MCF 10A (cell line): ENCODE measurements around the gene LIN28A. TPM values are rescaled to one million over a fixed set of nuclear protein-coding genes. Genes with fewer than 3 reads are reported as not detected.
"Not testable (repeated sequence)": the region's sequence is repeated elsewhere in the genome, so short reads cannot be mapped to it uniquely, and the experiment has no call there.

Experiments used
- BruUV-seq: library from RNA; stranded (reverse); fragments of 400-500 nt; replicated peaks from 2 replicates; lab custom pipeline; 2021; lab: Mats Ljungman, UMichigan
- CTCF ChIA-PET: fragments of 300-600 bp; sonication (Branson Sonifier 250); formaldehyde crosslinking; extraction: SDS; loops from one replicate; lab custom pipeline; 2021; ENCODE audit warnings: antibody characterized with exemption, inconsistent platforms; lab: Yijun Ruan, JAX
- POLR2A ChIA-PET: fragments of 300-600, 350-650 bp; sonication (Branson Sonifier 250); formaldehyde crosslinking; extraction: SDS; loops from one replicate; lab custom pipeline; 2020; ENCODE audit warnings: antibody characterized with exemption, inconsistent platforms; lab: Yijun Ruan, JAX
- DNase-seq: peaks from one replicate; pipeline ENCODE4 v3.0.0-alpha.2; 2018; ENCODE audit not compliant: unreplicated experiment
- H3K27ac Mint-ChIP-seq: one replicate; pipeline ENCODE4 v1.8.0; 2022; ENCODE audit warnings: mild to moderate bottlenecking, low read depth, mixed read lengths; ENCODE audit not compliant: unreplicated experiment
- H3K27me3 Mint-ChIP-seq: one replicate; pipeline ENCODE4 v1.8.0; 2022; ENCODE audit warnings: mixed read lengths; ENCODE audit not compliant: insufficient read depth, unreplicated experiment
- H3K36me3 Mint-ChIP-seq: one replicate; pipeline ENCODE4 v1.8.0; 2022; ENCODE audit warnings: mild to moderate bottlenecking, moderate library complexity, mixed read lengths; ENCODE audit not compliant: insufficient read depth, unreplicated experiment
- H3K4me1 Mint-ChIP-seq: one replicate; pipeline ENCODE4 v1.8.0; 2022; ENCODE audit warnings: mixed read lengths; ENCODE audit not compliant: insufficient read depth, unreplicated experiment
- H3K4me3 Mint-ChIP-seq: one replicate; pipeline ENCODE4 v1.8.0; 2022; ENCODE audit warnings: mild to moderate bottlenecking, moderate library complexity, mixed read lengths; ENCODE audit not compliant: unreplicated experiment
- H3K9me3 Mint-ChIP-seq: one replicate; pipeline ENCODE4 v1.8.0; 2022; ENCODE audit warnings: mixed read lengths; ENCODE audit not compliant: unreplicated experiment
- intact Hi-C: fragments of 100-400 bp; cut with micrococcal nuclease; formaldehyde crosslinking; loops from 2 replicates; pipeline ENCODE4 v1.14.1; 2022
- total RNA-seq: library from RNA; stranded (reverse); gene quantifications from 2 replicates; pipeline ENCODE4 v1.2.3, GENCODE V29; 2022
- TF ChIP-seq, protein P1 (sequence below): fragments of 200-600 bp; IDR thresholded peaks from one replicate; pipeline ENCODE4 v1.8.0; 2022; ENCODE audit warnings: antibody characterized with exemption, mild to moderate bottlenecking; ENCODE audit not compliant: unreplicated experiment

The LIN28A gene
- total RNA-seq, 1 experiment from 2014 or later, result not detected

DNA sequence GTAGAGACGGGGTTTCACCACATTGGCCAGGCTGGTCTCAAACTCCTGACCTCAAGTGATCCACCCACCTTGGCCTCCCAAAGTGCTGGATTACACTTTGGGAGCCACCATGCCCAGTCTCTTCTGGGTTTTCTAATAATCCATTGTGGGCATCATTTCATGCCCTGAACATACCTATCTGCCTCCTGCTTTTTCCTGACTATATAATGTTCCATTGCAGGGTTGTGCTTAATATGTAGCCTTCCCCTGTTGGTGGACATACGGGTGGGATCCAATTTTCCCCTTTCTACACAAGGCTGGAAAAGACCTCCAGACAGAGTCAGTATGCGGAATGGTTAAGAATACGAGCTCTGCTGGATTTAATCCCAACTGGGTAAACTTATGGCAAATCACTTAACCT is 34.6 kb upstream of the LIN28A start:
- no peak overlapping the region for H3K27ac Mint-ChIP-seq
- no TSS peak for BruUV-seq
- no peak for DNase-seq
- peaks cover 25% of the 10 kb centered on the region for H3K4me1 Mint-ChIP-seq
- H3K27me3 Mint-ChIP-seq, result no peaks in the 10 kb centered on the region
- TF ChIP-seq, protein P1, sequence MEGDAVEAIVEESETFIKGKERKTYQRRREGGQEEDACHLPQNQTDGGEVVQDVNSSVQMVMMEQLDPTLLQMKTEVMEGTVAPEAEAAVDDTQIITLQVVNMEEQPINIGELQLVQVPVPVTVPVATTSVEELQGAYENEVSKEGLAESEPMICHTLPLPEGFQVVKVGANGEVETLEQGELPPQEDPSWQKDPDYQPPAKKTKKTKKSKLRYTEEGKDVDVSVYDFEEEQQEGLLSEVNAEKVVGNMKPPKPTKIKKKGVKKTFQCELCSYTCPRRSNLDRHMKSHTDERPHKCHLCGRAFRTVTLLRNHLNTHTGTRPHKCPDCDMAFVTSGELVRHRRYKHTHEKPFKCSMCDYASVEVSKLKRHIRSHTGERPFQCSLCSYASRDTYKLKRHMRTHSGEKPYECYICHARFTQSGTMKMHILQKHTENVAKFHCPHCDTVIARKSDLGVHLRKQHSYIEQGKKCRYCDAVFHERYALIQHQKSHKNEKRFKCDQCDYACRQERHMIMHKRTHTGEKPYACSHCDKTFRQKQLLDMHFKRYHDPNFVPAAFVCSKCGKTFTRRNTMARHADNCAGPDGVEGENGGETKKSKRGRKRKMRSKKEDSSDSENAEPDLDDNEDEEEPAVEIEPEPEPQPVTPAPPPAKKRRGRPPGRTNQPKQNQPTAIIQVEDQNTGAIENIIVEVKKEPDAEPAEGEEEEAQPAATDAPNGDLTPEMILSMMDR, result no peak
- ChIA-PET POLR2A (no interaction called here), CTCF (interaction anchor here (0.6 to 4.7 kb wide), 4 partner anchors 12 to 170 kb away, joined by 3 to 27 read pairs (median 10); partner anchors contain the start of gene DHDDS)
- intact Hi-C loops, result no loop called here
- H3K4me3 Mint-ChIP-seq, result no peak overlapping the region
- H3K9me3 Mint-ChIP-seq, result no peaks in the 10 kb centered on the region
- H3K36me3 Mint-ChIP-seq, result peaks cover 6% of the 10 kb centered on the region

DNA sequence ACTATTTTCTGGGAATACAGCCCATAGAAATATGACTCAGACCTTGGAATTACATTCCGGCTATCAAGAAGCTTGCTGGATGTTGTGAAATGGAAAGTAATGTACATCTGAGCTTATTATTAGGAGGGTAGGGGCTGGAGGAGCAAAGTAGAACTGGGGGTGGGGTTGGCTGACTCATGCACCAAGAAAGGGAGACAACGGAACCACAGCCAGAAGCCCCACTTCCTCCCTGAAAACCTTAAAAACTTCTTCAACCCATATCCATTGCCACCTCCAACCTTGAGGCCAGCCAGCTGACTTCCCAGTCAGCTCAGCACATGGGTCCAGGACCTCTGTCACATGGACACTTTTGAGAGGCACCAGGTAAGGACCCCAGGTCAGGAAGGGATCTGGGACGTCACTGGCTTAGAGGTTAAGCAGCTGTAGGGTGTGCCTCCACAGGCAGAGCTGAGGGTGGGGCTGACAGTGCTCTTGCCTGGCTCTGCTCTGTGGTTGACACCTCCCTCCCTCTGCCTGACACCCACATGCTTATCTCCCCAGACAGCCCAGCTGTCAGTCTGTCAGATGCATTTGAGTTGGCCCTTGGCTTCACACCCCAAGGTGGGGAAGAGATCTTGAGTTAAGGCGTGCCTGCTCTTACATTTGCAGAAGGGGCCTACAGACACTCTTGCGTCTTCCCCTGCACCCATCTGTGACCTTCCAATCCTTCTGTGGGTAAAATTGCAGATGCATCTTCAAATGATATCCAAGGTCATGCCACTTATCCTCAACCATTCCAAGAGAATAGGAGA is 32.3 kb upstream of the LIN28A start:
- peak overlapping the region; percentile 32 for H3K4me3 Mint-ChIP-seq
- H3K27me3 Mint-ChIP-seq, result no peaks in the 10 kb centered on the region
- H3K27ac Mint-ChIP-seq, result peak overlapping the region; percentile 33
- ChIA-PET POLR2A (interaction anchor here (0.5 to 2.3 kb wide), 24 partner anchors 8 to 1692 kb away, joined by 3 to 24 read pairs (median 4); partner anchors contain the start of genes DHDDS, HMGN2, PDIK1L and SH3BGRL3), CTCF (interaction anchor here (0.6 to 4.7 kb wide), 13 partner anchors 11 to 1975 kb away, joined by 3 to 27 read pairs (median 5); no protein-coding TSS in a partner anchor)
- DNase-seq, result peak; percentile 96
- no TSS peak for BruUV-seq
- H3K4me1 Mint-ChIP-seq, result peaks cover 15% of the 10 kb centered on the region
- intact Hi-C loops, result loop anchor here (1.0 kb wide), 2 partner anchors 9 to 42 kb away; no protein-coding TSS in a partner anchor
- TF ChIP-seq, protein P1, result no peak
- H3K9me3 Mint-ChIP-seq, result no peaks in the 10 kb centered on the region
- H3K36me3 Mint-ChIP-seq, result peaks cover 6% of the 10 kb centered on the region

DNA sequence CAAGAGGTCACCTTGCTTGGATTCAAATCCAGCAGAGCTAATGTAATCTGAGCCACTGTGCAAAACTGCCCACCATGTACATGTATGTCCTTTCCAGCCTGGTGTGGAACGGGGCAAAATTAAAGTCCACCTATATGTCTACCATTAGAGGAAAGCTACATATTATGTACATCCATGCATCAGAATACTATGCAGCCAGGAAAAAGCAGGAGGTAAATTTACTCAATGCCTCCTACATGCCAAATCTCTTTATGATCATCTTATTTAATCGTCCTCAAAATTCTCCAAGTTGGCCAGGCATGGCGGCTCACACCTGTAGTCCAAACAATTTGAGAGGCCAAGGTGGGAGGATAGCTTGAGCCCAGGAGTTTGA is 31.8 kb upstream of the LIN28A start:
- TF ChIP-seq, protein P1, result no peak
- Mint-ChIP-seq H3K4me3 (peak overlapping the region; percentile 32), H3K4me1 (peaks cover 15% of the 10 kb centered on the region), H3K27ac (no peak overlapping the region), H3K9me3 (no peaks in the 10 kb centered on the region), H3K36me3 (peaks cover 6% of the 10 kb centered on the region), H3K27me3 (no peaks in the 10 kb centered on the region)
- intact Hi-C loops, result loop anchor here (1.0 kb wide), 2 partner anchors 8 to 43 kb away; no protein-coding TSS in a partner anchor
- BruUV-seq, result no TSS peak
- DNase-seq, result no peak
- CTCF ChIA-PET, result interaction anchor here (0.6 to 4.7 kb wide), 11 partner anchors 12 to 1975 kb away, joined by 3 to 27 read pairs (median 4); no protein-coding TSS in a partner anchor
- POLR2A ChIA-PET, result interaction anchor here (0.6 to 2.3 kb wide), 7 partner anchors 9 to 94 kb away, joined by 3 to 24 read pairs (median 10); partner anchors contain the start of genes DHDDS and HMGN2

DNA sequence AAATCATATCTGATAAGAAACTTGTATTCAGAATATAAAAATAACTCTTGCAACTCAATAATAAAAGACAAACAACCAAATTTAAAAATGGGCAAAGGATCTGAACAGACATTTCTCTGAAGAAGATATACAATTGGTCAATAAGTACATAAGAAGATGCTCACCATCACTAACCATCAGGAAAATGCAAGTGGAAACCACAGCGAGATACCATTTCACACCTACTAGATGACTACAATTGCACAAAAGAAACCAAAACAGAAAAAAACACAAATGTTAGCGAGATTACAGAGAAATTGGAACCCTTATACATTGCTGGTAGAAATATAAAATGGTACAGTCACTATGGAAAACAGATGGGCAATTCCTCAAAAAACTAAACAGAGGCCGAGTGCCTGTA is 26.5 kb upstream of the LIN28A start:
- no peaks in the 10 kb centered on the region for H3K27me3 Mint-ChIP-seq
- intact Hi-C loops, result no loop called here
- no TSS peak for BruUV-seq

DNA sequence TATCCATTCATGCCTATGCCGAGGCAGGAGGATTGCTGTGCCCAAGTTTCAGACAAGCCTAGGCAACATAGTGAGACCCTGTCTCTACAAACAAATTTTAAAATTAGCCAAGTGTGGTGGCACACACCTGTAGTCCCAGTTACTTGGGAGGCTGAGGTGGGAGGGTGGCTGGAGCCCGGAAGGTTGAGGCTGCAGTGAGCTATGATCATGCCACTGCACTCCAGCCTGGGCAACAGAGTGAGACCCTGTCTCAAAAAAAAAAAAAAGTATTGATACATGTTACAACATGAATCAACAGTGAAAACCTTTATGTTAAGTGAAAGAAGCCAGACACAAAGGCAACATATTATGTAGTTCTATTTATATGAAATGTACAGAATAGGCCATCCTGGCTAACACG is 25.6 kb upstream of the LIN28A start:
- DNase-seq, H3K27me3 Mint-ChIP-seq, H3K4me3 Mint-ChIP-seq, BruUV-seq, intact Hi-C loops, H3K27ac Mint-ChIP-seq, H3K4me1 Mint-ChIP-seq, H3K36me3 Mint-ChIP-seq, H3K9me3 Mint-ChIP-seq, POLR2A ChIA-PET: not testable (repeated sequence)
- CTCF ChIA-PET, result interaction anchor here (0.6 kb wide), 1 partner anchor 236 kb away, joined by 3 read pairs; no protein-coding TSS in a partner anchor

More for the DNA sequence above, 26.5 kb upstream of the LIN28A start:
- no peaks in the 10 kb centered on the region for H3K36me3 Mint-ChIP-seq
- no peak for DNase-seq
- H3K4me3 Mint-ChIP-seq, result no peak overlapping the region
- H3K4me1 Mint-ChIP-seq, result peaks cover 7% of the 10 kb centered on the region
- no peak overlapping the region for H3K27ac Mint-ChIP-seq
- ChIA-PET CTCF (no interaction called here), POLR2A (no interaction called here)
- TF ChIP-seq, protein P1, result no peak
- no peaks in the 10 kb centered on the region for H3K9me3 Mint-ChIP-seq
